Measurements from ENCODE around the gene ASPA.
"Not testable (repeated sequence)": the region's sequence is repeated elsewhere in the genome, so short reads cannot be mapped to it uniquely, and the experiment has no call there.

The ASPA gene

GRCh38 chr17:3510090-3510489 is 34.3 kb downstream of the ASPA start:
- DNase-seq, result no peak

- DNase-seq, result no peak
Observed at GRCh38 chr17:3511852-3512504, 36.2 kb downstream of the ASPA start.

- no peak for DNase-seq
Observed at GRCh38 chr17:3512505-3513171, 36.8 kb downstream of the ASPA start.

DNA sequence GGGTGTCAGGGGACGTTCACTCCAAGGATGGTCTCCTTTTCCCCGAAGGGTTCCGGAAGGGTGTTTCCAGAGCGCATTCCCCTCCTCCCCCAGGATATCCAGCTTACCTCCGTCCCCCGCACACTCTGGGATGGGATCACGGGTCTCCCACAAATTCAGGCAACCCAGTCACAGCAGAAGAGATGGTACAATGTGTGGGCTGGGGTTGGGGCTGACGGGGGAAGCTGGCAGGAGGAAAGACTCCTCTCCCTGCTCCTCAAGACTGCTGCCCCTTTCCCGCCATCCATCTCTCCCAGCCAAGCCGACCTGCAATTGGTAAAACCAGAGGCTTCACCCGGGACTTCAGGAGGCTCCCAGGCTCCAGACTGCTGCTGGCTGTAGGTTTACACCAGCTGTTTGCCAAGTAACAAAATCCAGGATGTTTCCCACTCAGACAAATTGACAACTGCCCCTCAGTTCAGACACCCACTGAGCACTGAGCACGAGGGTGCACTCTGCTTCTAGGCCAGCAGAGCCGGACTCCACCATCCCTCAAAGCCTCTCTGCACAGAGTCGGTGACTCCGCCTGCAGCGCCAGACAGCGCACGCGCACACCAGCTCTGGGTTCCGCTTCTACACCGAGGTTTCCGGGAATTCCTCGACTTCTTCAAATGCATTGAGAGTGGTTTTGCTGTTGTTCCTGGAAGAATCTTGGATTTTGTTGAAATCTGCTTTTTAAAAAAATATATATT is 37.7 kb downstream of the ASPA start:
- DNase-seq, result no peak

- not testable (repeated sequence) for DNase-seq
Observed at GRCh38 chr17:3514167-3514566, 38.4 kb downstream of the ASPA start.

- no peak for DNase-seq
Observed at GRCh38 chr17:3514873-3515272, 39.1 kb downstream of the ASPA start.

DNA sequence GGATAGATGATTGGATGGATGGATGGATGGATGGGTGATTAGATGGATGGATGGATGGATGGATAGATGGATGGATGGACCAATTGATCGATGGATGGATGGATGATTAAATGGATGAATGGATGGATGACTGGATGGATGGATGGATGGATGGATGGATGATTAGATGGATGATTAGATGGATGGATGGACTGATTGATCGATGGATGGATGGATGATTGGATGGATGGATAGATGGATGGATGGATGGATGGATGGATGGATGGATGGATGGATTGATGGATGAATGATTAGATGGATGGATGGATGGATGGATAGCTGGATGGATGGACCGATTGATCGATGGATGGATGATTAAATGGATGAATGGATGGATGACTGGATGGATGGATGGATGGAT is 43.7 kb downstream of the ASPA start:
- not testable (repeated sequence) for DNase-seq

DNA sequence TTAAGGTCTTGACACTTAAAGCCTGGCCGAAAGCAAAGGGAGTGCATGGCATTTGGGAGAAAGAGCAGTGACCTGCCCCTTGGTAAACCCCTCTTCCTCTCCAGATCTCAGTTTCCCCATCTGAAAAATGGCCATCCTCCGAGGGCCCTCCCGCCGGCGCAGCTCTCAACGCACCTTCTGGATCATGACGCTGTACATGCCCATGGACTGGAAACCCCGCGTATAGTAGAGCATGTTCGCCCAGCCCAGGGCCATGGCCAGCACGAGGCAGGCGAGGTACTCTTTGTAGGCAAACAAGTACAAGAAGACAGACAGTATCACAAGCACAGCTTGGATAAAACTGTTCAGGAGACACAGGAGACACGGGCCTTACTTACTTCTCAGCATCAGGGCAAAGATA is 48.2 kb downstream of the ASPA start:
- no peak for DNase-seq

GRCh38 chr17:3526491-3526890 is 50.7 kb downstream of the ASPA start:
- no peak for DNase-seq

DNA sequence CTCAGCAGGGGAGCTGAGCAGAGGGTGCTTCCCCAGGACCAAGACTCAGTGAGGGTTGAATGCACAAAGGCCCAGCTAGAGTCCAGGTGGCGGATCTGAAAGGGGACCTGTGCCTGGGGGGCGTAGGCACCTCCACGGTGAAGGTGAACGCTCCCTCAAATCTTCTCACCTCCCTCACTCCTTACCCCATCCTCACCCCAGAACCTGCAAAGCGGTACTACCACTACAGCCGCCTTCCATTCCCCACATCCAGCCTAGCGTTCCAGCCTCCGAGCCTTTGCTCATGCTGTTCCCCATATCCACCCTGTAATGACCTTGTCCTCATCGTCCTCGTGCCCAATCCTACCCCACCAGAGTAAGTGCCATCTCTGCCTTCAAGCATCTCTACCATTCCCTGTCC is 51.2 kb downstream of the ASPA start:
- no peak for DNase-seq

DNA sequence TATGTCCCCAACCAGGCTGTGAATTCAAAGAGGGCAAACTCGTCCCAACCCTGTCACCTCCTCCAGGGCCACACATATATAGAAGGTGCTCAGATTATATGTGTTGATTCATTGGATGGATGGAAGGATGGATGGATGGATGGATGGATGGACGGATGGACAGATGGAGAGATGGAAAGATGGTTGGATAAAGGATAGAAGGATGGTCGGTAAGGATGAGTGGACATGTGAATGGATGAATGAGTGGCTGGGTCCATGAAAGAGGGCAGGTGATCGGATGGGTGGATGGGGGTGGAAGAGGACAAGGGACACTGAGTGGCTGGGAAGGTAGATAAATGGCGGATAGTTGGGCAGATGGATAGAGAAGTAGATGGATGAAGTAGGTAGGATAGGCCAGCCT is 51.7 kb downstream of the ASPA start:
- DNase-seq, result no peak

DNA sequence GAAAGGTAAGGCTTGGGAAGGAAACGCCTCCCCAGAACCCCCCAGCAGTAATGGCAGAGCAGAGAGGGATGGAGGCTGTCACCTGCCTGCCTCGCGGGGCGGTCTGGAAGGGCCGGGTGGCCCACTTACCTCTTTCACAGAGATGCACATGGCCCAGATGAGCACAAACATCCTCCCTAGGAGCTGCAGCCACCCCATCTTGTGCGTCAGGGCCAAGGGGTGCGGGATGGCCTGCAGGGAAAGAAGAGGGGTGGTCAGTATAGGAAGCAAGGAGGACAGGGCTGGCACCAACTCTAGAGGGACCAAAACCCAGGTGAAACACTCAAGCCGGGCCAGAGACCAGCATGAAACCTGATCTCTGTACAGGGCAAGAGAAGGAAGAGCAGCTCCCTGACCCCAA is 52.1 kb downstream of the ASPA start:
- DNase-seq, result no peak

- no peak for DNase-seq
Observed at GRCh38 chr17:3528403-3528851, 52.6 kb downstream of the ASPA start.

GRCh38 chr17:3528880-3529511 is 53.2 kb downstream of the ASPA start:
- no peak for DNase-seq

- DNase-seq, result no peak
Observed at GRCh38 chr17:3529817-3530741, 54.3 kb downstream of the ASPA start.

DNA sequence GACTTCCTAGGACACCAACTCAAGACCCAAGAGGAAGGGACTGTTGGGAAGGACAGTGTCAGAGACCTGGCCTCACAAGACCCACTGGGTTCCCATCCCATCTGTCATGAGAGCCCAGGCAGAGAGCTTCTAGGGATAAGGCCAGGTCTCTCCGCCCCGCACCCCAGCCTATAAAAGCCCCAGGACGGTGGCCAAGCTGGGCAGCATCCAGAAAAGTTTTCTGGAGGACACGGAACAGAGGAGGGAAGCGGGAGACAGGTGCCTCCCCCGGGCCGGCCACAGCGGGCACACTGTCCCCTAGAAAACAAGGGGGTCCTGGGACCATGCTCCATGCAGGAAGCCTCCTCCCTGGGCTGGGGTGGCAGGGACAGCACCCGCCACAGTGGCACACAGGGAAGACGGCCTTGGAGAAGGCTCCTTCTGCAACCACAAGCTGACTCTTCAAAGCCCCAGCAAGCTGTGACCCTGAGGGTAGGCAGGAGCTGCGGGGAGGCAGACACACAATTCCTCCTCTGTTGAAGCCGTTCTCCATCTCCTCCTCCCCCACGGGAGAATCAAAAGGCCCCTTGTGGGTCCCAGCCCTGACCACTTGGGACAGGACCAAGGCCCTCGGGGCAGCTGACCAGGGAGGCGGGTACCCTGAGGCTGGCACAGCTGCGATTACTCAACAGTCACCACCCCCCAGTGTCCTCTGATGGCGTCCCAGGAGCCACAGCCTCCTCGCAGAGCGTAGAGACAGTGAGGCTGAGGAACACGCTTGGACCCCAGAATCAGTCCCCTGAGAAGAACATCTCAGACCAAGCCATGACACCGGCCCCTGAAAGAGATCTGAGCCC is 55.7 kb downstream of the ASPA start:
- DNase-seq, result no peak

- DNase-seq, result no peak
Observed at GRCh38 chr17:3532106-3532858, 56.5 kb downstream of the ASPA start.

- no peak for DNase-seq
Observed at GRCh38 chr17:3532859-3533142, 57.0 kb downstream of the ASPA start.

GRCh38 chr17:3533752-3534151 is 58.0 kb downstream of the ASPA start:
- DNase-seq, result no peak

GRCh38 chr17:3534881-3535252 is 59.1 kb downstream of the ASPA start:
- DNase-seq, result no peak

Measured in NCI-H1105 treated with DMSO at 0.1 percent for 48 hours (cell line).